ENCODE measurements around the gene NDUFA13.

DNA sequence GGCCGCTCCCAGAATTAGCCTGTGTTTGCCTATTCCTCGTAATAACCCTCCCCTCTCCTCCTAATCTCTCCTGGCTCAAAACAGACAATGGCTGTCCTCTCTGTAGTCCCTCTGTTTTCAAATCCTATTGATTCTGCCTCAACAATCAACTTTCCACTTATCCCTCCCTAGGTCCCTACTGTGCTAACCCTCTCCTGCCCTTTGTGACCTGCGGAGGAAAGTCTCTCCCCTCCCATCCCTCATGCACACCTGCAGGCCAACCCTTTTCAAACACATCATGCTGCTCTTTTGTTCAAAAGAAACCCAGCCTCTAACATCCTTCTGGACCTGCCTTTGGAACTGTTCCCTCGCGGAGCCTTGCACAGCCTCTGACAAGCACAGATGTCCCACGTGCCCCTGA is 59.4 kb downstream of the NDUFA13 start:
- TF ChIP-seq, protein P1, sequence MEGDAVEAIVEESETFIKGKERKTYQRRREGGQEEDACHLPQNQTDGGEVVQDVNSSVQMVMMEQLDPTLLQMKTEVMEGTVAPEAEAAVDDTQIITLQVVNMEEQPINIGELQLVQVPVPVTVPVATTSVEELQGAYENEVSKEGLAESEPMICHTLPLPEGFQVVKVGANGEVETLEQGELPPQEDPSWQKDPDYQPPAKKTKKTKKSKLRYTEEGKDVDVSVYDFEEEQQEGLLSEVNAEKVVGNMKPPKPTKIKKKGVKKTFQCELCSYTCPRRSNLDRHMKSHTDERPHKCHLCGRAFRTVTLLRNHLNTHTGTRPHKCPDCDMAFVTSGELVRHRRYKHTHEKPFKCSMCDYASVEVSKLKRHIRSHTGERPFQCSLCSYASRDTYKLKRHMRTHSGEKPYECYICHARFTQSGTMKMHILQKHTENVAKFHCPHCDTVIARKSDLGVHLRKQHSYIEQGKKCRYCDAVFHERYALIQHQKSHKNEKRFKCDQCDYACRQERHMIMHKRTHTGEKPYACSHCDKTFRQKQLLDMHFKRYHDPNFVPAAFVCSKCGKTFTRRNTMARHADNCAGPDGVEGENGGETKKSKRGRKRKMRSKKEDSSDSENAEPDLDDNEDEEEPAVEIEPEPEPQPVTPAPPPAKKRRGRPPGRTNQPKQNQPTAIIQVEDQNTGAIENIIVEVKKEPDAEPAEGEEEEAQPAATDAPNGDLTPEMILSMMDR (IDR thresholded peaks at IDR 0.05 in 2 of 3, conservative IDR thresholded peaks at IDR 0.05 in 1 of 3; ENCODE audit: borderline replicate concordance in 1 of 3, insufficient read depth in 1 of 3, low read depth in 2 of 3, low read length in 2 of 3), result no peak
- TF ChIP-seq, protein P2, sequence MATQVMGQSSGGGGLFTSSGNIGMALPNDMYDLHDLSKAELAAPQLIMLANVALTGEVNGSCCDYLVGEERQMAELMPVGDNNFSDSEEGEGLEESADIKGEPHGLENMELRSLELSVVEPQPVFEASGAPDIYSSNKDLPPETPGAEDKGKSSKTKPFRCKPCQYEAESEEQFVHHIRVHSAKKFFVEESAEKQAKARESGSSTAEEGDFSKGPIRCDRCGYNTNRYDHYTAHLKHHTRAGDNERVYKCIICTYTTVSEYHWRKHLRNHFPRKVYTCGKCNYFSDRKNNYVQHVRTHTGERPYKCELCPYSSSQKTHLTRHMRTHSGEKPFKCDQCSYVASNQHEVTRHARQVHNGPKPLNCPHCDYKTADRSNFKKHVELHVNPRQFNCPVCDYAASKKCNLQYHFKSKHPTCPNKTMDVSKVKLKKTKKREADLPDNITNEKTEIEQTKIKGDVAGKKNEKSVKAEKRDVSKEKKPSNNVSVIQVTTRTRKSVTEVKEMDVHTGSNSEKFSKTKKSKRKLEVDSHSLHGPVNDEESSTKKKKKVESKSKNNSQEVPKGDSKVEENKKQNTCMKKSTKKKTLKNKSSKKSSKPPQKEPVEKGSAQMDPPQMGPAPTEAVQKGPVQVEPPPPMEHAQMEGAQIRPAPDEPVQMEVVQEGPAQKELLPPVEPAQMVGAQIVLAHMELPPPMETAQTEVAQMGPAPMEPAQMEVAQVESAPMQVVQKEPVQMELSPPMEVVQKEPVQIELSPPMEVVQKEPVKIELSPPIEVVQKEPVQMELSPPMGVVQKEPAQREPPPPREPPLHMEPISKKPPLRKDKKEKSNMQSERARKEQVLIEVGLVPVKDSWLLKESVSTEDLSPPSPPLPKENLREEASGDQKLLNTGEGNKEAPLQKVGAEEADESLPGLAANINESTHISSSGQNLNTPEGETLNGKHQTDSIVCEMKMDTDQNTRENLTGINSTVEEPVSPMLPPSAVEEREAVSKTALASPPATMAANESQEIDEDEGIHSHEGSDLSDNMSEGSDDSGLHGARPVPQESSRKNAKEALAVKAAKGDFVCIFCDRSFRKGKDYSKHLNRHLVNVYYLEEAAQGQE (IDR thresholded peaks at IDR 0.05; ENCODE audit: low read depth), result no peak
- TF ChIP-seq SP1 (IDR thresholded peaks at IDR 0.05; ENCODE audit: low read depth) (no peak), POLR2A (IDR thresholded peaks at IDR 0.05; ENCODE audit: borderline replicate concordance, extremely low read depth, insufficient read depth, insufficient read length) (no peak), EZH2 (IDR thresholded peaks at IDR 0.05) (no peak), POLR2AphosphoS5 (IDR thresholded peaks at IDR 0.05; ENCODE audit: low read depth, low read length) (no peak)

Measured in HCT116 (cell line).